ENCODE data around the gene RNF11.
"Not testable (repeated sequence)": the region's sequence is repeated elsewhere in the genome, so short reads cannot be mapped to it uniquely, and the experiment has no call there.

RNF11 gene

DNA sequence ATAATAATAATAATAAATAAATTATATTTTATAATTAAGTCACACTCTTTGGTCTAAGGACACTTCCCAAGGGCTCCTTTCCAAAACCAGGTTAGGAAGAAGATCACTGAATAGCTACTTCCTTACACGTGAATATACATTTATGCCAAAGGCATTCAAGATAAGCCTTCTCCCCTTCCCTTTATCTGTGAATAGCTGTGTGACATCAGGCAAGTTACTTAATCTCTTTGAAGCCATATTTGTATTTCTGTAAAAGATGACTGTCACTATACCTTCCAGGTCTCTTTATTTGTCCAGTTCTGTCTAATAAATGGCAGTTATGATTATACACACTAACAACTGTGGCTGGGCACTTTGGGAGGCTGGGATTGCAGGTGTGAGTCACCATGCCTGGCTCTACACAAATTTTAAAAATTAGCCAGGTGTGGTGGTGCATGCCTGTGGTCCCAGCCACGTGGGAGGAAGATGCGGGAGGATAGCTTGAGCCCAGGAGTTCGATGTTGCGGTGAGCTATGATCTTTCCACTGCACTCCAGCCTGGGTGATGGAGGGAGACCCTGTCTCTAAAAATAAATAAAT, 5.5 kb upstream of the RNF11 start:
- DNase-seq (ENCODE audit: insufficient read length) (no peak), FAIRE-seq (no peak)
- TF ChIP-seq POLR2AphosphoS5 (IDR thresholded peaks at IDR 0.05; ENCODE audit: low read depth, low read length): no peak
- TF ChIP-seq POLR2A (IDR thresholded peaks at IDR 0.05; ENCODE audit: low read depth, low read length): no peak
- no peak for TF ChIP-seq TAF1 (IDR thresholded peaks at IDR 0.05; ENCODE audit: borderline replicate concordance, low read depth, low read length)

DNA sequence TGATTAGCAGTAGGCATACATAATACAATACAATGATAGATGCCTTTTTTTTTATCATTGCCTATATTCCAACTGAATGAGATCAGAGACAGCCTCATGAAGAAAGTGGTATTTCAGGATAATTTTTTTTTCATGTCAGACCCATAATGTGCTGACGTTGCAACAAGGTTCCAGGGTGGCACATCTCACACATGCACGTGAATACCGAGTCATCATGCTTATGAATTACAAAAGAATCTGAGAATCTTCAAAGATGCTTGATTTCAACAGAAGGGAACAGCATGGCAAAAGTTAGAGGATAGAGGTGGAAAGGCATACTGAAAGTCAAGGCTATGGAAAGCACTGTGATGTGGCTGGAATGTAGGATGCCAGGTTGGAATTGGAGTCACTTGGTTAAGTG, 5.0 kb upstream of the RNF11 start:
- TF ChIP-seq TAF1 (IDR thresholded peaks at IDR 0.05; ENCODE audit: borderline replicate concordance, low read depth, low read length): no peak
- TF ChIP-seq POLR2A (IDR thresholded peaks at IDR 0.05; ENCODE audit: low read depth, low read length): no peak
- TF ChIP-seq POLR2AphosphoS5 (IDR thresholded peaks at IDR 0.05; ENCODE audit: low read depth, low read length): no peak
- FAIRE-seq: no peak
- DNase-seq (ENCODE audit: insufficient read length): no peak

DNA sequence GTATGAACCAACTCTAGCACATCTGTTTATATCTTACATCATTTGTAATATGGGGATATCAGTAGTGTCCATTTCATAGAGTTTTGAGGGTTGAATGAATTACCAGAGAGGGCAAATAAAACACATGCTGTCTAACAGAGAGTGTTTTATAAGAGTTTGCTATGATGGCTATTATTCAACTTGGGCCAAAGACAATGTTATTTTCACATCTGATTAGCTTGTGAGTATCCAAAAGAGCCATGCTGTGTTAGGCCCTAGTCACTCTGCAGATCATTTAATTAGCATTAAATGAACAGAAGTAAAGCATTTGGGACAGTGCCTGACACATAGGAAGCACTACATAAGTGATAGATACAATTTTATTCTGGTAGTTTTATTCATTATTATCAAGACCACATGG, 4.2 kb upstream of the RNF11 start:
- no peak for FAIRE-seq

DNA sequence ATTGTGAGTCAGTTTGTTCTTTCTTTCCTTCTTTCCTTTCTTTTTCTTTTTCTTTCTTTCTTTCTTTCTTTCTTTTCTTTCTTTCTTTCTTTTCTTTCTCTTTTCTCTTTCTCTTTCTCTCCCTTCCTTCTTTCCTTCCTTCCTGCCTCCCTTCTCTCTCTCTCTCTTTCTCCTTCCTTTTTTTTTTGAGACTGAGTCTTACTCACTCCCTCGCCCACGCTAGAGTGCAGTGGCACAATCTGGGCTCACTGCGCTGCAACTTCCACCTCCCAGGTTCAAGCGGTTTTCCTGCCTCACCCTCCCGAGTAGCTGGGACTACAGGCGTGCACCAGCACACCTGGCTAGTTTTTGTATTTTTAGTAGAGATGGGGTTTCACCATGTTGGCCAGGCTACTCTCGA, 1.8 kb upstream of the RNF11 start:
- not testable (repeated sequence) for DNase-seq (ENCODE audit: insufficient read length); FAIRE-seq

More for the DNA sequence above, 4.2 kb upstream of the RNF11 start:
- DNase-seq (ENCODE audit: insufficient read length): no peak
- TF ChIP-seq POLR2AphosphoS5 (IDR thresholded peaks at IDR 0.05; ENCODE audit: low read depth, low read length) (no peak), TAF1 (IDR thresholded peaks at IDR 0.05; ENCODE audit: borderline replicate concordance, low read depth, low read length) (no peak), POLR2A (IDR thresholded peaks at IDR 0.05; ENCODE audit: low read depth, low read length) (no peak)

DNA sequence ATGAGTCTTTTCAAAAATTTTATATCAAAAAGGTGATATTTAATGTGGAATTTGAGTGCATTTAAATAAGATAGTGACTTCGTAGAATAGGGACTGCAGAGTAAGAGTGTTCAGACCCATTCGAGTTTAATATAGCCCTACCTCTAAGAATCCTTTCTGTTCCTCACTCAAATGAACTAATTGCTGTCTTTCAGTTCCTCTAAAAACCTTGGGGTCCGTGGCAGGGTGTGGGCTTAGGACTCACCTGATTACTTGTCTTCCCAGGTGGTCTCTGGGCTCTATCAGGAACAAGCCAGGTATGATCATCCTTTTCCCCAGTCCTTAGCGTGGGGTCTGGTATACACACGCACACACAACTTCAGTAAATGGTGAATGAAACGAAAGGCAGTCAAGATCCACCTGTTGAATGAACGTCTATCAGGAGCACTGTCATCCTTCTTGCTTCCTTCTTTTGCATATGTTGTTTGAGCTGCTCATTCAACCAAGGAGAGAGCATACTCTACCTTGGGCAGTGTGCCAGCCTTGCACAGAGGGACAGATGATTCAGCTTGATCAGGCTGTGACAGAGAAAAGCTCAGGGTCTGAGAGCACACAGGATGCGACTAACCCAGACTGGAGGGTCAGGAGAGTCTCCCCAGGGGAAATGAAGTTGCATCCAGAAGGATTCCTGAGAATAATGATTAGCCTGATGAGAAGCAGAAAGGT, 1.2 kb upstream of the RNF11 start:
- FAIRE-seq: peak; percentile 94
- DNase-seq (ENCODE audit: insufficient read length): peak; percentile 39
- TF ChIP-seq POLR2A (IDR thresholded peaks at IDR 0.05; ENCODE audit: low read depth, low read length) (no peak), POLR2AphosphoS5 (IDR thresholded peaks at IDR 0.05; ENCODE audit: low read depth, low read length) (no peak), TAF1 (IDR thresholded peaks at IDR 0.05; ENCODE audit: borderline replicate concordance, low read depth, low read length) (no peak)

DNA sequence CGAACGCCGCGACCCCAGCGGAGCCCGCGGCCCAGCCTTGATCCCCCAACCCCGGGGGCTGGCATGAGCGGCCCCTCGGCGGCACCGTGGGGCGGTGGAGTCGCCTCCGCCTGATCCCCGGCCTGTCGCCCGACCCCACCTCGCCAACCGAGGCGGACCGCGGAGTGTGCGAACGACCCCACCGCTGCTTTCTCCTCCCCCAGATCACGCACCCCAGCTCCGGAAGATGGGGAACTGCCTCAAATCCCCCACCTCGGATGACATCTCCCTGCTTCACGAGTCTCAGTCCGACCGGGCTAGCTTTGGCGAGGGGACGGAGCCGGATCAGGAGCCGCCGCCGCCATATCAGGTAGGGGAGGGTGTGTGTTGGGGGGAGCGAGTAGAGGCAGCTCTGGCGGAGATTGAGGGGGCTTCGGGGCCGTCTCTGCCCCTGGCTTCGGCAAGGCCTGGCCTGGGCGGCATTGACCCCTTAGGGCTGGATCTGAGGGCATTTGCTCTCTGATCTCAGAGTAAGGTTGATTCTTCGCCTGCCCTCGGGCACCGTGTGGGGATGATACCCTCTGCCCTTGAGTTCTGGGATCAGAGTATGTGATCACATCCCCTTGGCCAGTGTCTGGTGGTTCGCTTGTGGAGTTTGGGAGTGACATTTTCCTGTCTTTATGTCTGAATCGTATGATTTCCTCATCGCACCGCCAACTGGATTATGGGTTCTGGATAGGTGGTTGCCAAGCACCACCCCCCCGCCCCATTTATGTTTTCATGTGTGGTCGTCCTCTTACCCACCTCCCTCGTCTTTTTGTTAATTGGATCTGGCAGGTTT, 668 bp downstream of the RNF11 start:
- DNase-seq (ENCODE audit: insufficient read length): no peak
- FAIRE-seq: no peak
- no peak for TF ChIP-seq POLR2AphosphoS5 (IDR thresholded peaks at IDR 0.05; ENCODE audit: low read depth, low read length)
- no peak for TF ChIP-seq POLR2A (IDR thresholded peaks at IDR 0.05; ENCODE audit: low read depth, low read length)
- TF ChIP-seq TAF1 (IDR thresholded peaks at IDR 0.05; ENCODE audit: borderline replicate concordance, low read depth, low read length): peak; percentile 24; the same call in 1 of the 2 replicates

DNA sequence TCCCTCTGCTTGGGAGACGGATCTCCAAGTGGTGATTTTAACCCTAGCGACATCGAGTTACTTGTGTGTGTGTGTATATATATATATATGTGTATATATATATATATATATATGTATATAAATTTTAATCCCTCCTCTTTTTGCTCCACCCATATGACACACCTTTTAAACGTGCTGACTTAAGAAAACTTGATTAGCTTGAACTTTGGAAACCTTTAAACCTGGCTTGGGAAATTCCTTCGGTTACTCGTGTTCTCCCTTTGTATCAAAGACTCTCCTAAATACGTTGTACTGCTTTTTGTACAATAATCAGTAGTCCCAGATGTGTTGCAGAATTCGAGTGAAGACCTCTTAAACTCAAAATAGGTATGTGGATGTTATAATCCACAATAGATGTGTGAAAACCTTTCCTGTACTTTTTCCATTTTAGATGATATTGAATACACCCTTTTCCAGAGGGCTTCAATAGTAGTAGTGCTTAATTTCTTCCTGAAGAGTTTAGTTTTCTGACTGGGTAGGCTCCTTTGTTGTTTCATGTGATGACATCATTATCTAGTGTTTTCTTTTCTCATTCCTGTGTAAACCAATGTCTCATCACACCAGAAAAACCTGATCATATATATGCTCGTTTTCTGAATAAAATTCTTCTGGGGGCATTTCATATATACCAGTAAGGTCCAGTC, 1.4 kb downstream of the RNF11 start:
- no peak for DNase-seq (ENCODE audit: insufficient read length)
- FAIRE-seq: no peak
- TF ChIP-seq POLR2AphosphoS5 (IDR thresholded peaks at IDR 0.05; ENCODE audit: low read depth, low read length) (no peak), POLR2A (IDR thresholded peaks at IDR 0.05; ENCODE audit: low read depth, low read length) (no peak), TAF1 (IDR thresholded peaks at IDR 0.05; ENCODE audit: borderline replicate concordance, low read depth, low read length) (no peak)

DNA sequence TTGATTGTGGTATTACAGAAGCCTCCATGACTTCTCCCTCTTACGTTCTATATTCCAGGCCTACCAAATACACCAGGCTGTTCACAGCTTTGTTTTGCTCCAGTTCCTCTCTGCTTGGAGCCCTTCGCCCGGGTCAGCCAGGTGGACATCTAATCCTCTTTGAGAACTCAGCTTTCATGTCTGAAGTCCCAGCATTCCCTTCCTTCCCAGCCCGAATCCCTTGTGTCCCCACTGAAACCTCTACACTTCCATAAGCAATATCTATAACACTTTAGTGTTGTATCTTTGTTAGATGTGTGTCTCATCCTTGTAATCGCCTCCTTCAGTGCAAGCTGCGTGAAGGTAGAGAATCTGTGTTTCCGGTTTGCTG, 1.9 kb downstream of the RNF11 start:
- DNase-seq (ENCODE audit: insufficient read length) (no peak), FAIRE-seq (no peak)
- TF ChIP-seq POLR2AphosphoS5 (IDR thresholded peaks at IDR 0.05; ENCODE audit: low read depth, low read length) (no peak), POLR2A (IDR thresholded peaks at IDR 0.05; ENCODE audit: low read depth, low read length) (no peak), TAF1 (IDR thresholded peaks at IDR 0.05; ENCODE audit: borderline replicate concordance, low read depth, low read length) (no peak)

DNA sequence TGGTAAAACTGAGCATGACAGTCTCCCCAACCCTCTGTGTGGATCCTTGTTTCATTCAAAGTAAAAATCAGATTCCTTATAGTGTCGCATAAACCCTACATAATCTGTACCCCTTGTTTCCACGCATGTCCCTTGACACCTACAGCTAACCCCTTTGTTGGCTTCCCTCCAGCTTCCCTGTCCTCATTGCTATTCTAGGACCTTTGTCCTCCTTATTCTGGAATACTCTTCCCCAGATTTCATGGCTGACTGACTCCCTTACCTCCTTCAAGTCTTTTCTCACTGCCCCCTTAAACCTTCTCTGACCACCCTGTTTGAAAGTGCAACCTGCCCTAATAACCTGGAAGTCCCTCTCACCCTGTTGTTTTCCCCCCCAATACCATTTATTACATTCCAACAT, 4.0 kb downstream of the RNF11 start:
- no peak for FAIRE-seq
- no peak for DNase-seq (ENCODE audit: insufficient read length)
- no peak for TF ChIP-seq TAF1 (IDR thresholded peaks at IDR 0.05; ENCODE audit: borderline replicate concordance, low read depth, low read length)
- TF ChIP-seq POLR2AphosphoS5 (IDR thresholded peaks at IDR 0.05; ENCODE audit: low read depth, low read length): no peak
- no peak for TF ChIP-seq POLR2A (IDR thresholded peaks at IDR 0.05; ENCODE audit: low read depth, low read length)

DNA sequence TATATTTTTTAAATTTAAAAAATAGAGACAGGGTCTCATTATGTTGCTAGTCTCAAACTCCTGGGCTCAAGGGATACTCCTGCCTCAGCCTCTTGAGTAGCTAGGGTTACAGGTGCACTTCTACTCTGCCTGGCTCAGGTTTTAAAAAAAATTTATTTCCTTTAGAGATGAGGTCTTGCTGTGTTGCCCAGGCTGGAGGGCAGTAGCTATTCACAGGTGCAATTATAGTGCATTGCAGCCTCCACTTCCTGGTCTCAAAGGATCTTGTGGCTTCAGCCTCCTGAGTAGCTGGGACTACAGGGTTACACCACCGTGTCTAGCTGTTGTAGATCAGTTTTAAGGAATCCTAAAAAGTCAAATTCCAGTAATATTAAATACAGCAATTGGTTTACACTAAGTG, 5.0 kb downstream of the RNF11 start:
- FAIRE-seq (no peak), DNase-seq (ENCODE audit: insufficient read length) (no peak)
- TF ChIP-seq POLR2AphosphoS5 (IDR thresholded peaks at IDR 0.05; ENCODE audit: low read depth, low read length) (no peak), TAF1 (IDR thresholded peaks at IDR 0.05; ENCODE audit: borderline replicate concordance, low read depth, low read length) (no peak), POLR2A (IDR thresholded peaks at IDR 0.05; ENCODE audit: low read depth, low read length) (no peak)

DNA sequence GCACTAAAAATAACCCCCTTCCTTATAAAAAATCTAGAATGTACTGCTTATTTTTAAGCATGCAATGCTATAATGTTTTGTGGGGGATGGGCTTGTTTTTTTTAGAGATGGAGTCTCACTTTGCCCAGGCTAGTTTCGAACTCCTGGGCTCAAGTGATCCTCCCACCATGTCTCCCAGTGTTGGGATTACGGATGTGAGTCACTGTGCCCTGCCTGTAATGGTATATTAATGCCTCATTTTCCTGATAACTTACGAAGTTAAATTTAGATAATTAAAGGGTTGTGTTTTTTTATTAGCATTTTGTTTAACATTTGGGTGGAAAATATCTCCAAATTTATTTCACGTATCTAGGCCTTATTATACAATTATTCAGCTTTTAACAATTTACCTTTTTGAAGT, 6.5 kb downstream of the RNF11 start:
- DNase-seq (ENCODE audit: insufficient read length): no peak
- no peak for TF ChIP-seq POLR2AphosphoS5 (IDR thresholded peaks at IDR 0.05; ENCODE audit: low read depth, low read length)
- TF ChIP-seq POLR2A (IDR thresholded peaks at IDR 0.05; ENCODE audit: low read depth, low read length): no peak
- TF ChIP-seq TAF1 (IDR thresholded peaks at IDR 0.05; ENCODE audit: borderline replicate concordance, low read depth, low read length): no peak
- FAIRE-seq: no peak
